ENCODE measurements around the gene C2CD3. TPM values are rescaled to one million over a fixed set of nuclear protein-coding genes. Genes with fewer than 3 reads are reported as not detected.
"Not testable (repeated sequence)": the region's sequence is repeated elsewhere in the genome, so short reads cannot be mapped to it uniquely, and the experiment has no call there.

Gene C2CD3
- total RNA-seq, 1 donor from 2014 or later: 13.8 TPM

DNA sequence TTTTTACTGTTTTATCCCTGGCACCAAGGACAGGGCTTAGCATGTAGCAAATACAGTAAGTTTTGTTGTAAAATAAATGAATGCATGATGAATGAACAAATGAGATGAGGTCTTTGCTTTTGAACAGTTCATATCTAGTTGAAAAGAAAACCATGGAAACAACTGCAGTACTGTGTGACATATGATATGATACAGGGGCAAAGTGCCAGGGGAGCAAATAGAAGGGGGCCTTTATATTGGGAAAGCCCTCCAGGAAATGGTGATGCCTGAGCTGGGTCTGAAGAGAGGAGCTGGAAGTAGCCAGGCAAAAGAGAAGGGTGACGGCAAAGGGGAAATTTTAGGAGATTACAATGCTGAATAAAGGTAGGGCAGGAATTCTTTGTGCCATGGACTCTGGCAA lies 98.1 kb downstream of the C2CD3 start:
- Histone ChIP-seq H3K4me1 (peaks cover 3% of the 10 kb centered on the region), H3K9me3 (replicated peaks) (no peaks in the 10 kb centered on the region), H3K4me3 (no peak overlapping the region), H3K36me3 (peaks cover 64% of the 10 kb centered on the region), H3K27ac (replicated peaks) (no peak overlapping the region), H3K27me3 (ENCODE audit: low read depth) (no peaks in the 10 kb centered on the region)
- DNase-seq: no peak
- TF ChIP-seq, protein P1, sequence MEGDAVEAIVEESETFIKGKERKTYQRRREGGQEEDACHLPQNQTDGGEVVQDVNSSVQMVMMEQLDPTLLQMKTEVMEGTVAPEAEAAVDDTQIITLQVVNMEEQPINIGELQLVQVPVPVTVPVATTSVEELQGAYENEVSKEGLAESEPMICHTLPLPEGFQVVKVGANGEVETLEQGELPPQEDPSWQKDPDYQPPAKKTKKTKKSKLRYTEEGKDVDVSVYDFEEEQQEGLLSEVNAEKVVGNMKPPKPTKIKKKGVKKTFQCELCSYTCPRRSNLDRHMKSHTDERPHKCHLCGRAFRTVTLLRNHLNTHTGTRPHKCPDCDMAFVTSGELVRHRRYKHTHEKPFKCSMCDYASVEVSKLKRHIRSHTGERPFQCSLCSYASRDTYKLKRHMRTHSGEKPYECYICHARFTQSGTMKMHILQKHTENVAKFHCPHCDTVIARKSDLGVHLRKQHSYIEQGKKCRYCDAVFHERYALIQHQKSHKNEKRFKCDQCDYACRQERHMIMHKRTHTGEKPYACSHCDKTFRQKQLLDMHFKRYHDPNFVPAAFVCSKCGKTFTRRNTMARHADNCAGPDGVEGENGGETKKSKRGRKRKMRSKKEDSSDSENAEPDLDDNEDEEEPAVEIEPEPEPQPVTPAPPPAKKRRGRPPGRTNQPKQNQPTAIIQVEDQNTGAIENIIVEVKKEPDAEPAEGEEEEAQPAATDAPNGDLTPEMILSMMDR (IDR thresholded peaks at IDR 0.05; ENCODE audit: borderline replicate concordance): no peak
- intact Hi-C loops (cut with micrococcal nuclease): loop anchor here (10.0 kb wide), 1 partner anchor 108 kb away; no protein-coding TSS in a partner anchor

- intact Hi-C loops (cut with micrococcal nuclease): loop anchor here (10.0 kb wide), 1 partner anchor 107 kb away; no protein-coding TSS in a partner anchor
- Histone ChIP-seq H3K36me3 (peaks cover 59% of the 10 kb centered on the region), H3K27ac (replicated peaks) (no peak overlapping the region), H3K9me3 (replicated peaks) (no peaks in the 10 kb centered on the region), H3K4me3 (no peak overlapping the region), H3K4me1 (peaks cover 3% of the 10 kb centered on the region), H3K27me3 (ENCODE audit: low read depth) (no peaks in the 10 kb centered on the region)
- TF ChIP-seq, protein P1 (IDR thresholded peaks at IDR 0.05; ENCODE audit: borderline replicate concordance): no peak
- no peak for DNase-seq
Observed at GRCh38 chr11:74072286-74072685, 98.5 kb downstream of the C2CD3 start.

DNA sequence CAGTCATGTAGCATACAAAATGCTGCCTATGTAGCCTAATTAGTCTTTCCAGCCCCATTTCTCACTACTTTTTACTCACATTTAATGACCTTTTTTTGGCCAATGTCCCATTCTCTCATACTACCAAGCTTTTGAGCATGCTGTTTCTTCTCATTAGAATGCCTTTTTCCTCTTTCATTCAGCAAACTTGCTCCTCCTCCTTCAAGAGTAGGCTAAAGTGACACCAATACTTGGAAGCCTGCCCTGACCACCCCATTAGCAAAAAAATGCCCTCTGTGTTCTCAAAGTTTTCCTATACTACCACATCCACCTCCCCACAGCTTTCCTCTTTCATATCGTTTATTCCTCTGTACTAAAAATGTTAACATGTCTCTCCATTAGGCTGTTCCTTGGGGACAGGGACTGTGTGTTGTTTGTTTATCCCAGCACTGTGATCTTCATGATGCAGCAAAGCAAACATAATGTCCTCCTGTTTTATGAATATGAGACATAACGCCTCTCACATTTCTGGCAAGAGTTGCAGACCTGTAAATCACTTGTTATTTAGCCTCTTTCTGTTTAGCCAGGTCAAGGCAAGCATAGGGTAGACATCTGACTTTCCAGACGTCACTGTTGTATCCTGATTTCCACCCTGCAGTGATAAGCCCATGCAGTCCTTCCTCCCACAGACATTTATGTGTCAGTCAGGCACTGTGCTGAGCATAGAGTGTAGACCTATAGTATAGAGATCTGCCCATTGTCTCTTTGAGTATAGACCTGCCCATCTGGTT lies 99.9 kb downstream of the C2CD3 start:
- Histone ChIP-seq H3K27me3 (ENCODE audit: low read depth) (no peaks in the 10 kb centered on the region), H3K4me3 (no peak overlapping the region), H3K27ac (replicated peaks) (no peak overlapping the region), H3K9me3 (replicated peaks) (no peaks in the 10 kb centered on the region), H3K4me1 (peaks cover 3% of the 10 kb centered on the region), H3K36me3 (peaks cover 55% of the 10 kb centered on the region)
- DNase-seq: no peak
- TF ChIP-seq, protein P1 (IDR thresholded peaks at IDR 0.05; ENCODE audit: borderline replicate concordance): no peak
- intact Hi-C loops (cut with micrococcal nuclease): loop anchor here (10.0 kb wide), 1 partner anchor 106 kb away; no protein-coding TSS in a partner anchor

- no peak overlapping the region for H3K4me3 ChIP-seq
- H3K4me1 ChIP-seq: peaks cover 3% of the 10 kb centered on the region
- H3K36me3 ChIP-seq: peaks cover 48% of the 10 kb centered on the region
- TF ChIP-seq, protein P1 (IDR thresholded peaks at IDR 0.05; ENCODE audit: borderline replicate concordance): no peak
- no peaks in the 10 kb centered on the region for H3K9me3 ChIP-seq (replicated peaks)
- DNase-seq: no peak
- no peaks in the 10 kb centered on the region for H3K27me3 ChIP-seq (ENCODE audit: low read depth)
- H3K27ac ChIP-seq (replicated peaks): no peak overlapping the region
- intact Hi-C loops (cut with micrococcal nuclease): loop anchor here (10.0 kb wide), 1 partner anchor 105 kb away; no protein-coding TSS in a partner anchor
Observed at GRCh38 chr11:74069146-74070046, 101.4 kb downstream of the C2CD3 start.

DNA sequence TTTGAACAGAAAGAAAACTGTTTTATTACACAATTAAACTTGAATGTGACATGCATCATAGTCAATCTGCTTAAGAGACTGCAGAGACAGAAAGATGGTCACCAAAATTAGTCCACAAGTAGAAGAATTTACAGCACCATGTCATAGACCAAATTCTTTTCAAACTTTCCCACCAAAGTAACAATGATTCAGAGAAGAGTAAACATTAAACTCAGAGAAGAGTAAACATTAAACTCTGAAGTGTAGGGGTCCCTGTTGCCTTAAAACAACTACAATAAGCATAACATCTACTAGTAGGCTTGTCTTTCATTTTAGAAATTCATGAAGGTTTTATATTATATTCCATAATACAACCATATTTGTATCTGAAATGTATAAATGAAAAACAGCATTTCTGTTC lies 104.1 kb downstream of the C2CD3 start:
- H3K4me3 ChIP-seq; H3K27ac ChIP-seq (replicated peaks); intact Hi-C loops (cut with micrococcal nuclease); DNase-seq; H3K4me1 ChIP-seq; H3K27me3 ChIP-seq (ENCODE audit: low read depth); H3K9me3 ChIP-seq (replicated peaks): not testable (repeated sequence)
- peaks cover 24% of the 10 kb centered on the region for H3K36me3 ChIP-seq

DNA sequence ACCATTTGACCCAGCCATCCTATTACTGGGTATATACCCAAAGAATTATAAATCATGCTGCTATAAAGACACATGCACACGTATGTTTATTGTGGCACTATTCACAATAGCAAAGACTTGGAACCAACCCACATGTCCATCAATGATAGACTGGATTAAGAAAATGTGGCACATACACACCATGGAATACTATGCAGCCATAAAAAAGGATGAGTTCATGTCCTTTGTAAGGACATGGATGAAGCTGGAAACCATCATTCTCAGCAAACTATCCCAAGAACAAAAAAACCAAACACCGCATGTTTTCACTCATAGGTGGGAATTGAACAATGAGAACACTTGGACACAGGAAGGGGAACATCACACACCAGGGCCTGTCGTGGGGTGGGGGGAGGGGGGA lies 105.3 kb downstream of the C2CD3 start:
- intact Hi-C loops (cut with micrococcal nuclease); H3K4me1 ChIP-seq; H3K27me3 ChIP-seq (ENCODE audit: low read depth); H3K4me3 ChIP-seq; DNase-seq; H3K27ac ChIP-seq (replicated peaks); H3K9me3 ChIP-seq (replicated peaks): not testable (repeated sequence)
- peaks cover 31% of the 10 kb centered on the region for H3K36me3 ChIP-seq

DNA sequence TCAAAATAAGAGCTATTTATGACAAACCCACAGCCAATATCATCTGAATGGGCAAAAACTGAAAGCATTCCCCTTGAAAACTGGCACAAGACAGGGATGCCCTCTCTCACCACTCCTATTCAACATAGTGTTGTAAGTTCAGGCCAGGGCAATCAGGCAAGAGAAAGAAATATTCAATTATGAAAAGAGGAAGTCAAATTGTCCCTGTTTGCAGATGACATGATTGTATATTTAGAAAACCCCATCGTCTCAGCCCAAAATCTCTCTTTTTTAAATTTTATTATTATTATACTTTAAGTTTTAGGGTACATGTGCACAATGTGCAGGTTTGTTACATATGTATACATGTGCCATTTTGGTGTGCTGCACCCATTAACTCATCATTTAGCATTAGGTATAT lies 107.2 kb downstream of the C2CD3 start:
- H3K27ac ChIP-seq (replicated peaks); intact Hi-C loops (cut with micrococcal nuclease); H3K4me1 ChIP-seq; H3K27me3 ChIP-seq (ENCODE audit: low read depth); H3K4me3 ChIP-seq; H3K9me3 ChIP-seq (replicated peaks); DNase-seq: not testable (repeated sequence)
- H3K36me3 ChIP-seq: peaks cover 13% of the 10 kb centered on the region

DNA sequence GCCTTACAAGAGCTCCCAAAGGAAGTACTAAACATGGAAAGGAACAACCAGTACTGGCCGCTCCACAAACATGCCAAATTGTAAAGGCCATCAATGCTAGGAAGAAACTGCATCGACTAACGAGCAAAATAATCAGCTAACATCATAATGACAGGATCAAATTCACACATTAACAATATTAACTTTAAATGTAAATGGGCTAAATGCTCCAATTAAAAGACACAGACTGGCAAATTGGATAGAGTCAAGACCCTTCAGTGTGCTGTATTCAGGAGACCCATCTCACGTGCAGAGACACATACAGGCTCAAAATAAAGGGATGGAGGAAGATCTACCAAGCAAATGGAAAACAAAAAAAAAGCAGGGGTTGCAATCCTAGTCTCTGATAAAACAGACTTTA lies 109.2 kb downstream of the C2CD3 start:
- H3K27me3 ChIP-seq (ENCODE audit: low read depth); H3K9me3 ChIP-seq (replicated peaks); H3K4me1 ChIP-seq; H3K4me3 ChIP-seq; intact Hi-C loops (cut with micrococcal nuclease); H3K27ac ChIP-seq (replicated peaks); DNase-seq: not testable (repeated sequence)
- peaks cover 10% of the 10 kb centered on the region for H3K36me3 ChIP-seq
